PC-9 (cell line): ENCODE results near the gene SELL.

Source experiments
- CTCF ChIP-seq: fragments of 200-600 bp; sonication (generic); conservative IDR thresholded peaks from 2 replicates; pipeline ENCODE4 v1.6.1; 2017; ENCODE audit warnings: mixed run types, antibody characterized with exemption, mild to moderate bottlenecking, moderate library complexity
- EZH2 ChIP-seq: fragments of 200-600 bp; sonication (generic); IDR thresholded peaks from 2 replicates; pipeline ENCODE4 v1.8.0; 2017; ENCODE audit warnings: antibody characterized with exemption, low read depth

- no peak for TF ChIP-seq EZH2
- no peak for TF ChIP-seq CTCF
These were observed 30.4 kb upstream of the SELL start for GRCh38 chr1:169741666-169742394.
